Measurements from ENCODE around the gene PRDM12. TPM values are rescaled to one million over a fixed set of nuclear protein-coding genes. Genes with fewer than 3 reads are reported as not detected.

The PRDM12 gene
- total RNA-seq, 1 experiment from 2014 or later: not detected

GRCh38 chr9:130720762-130721161 lies 56.4 kb downstream of the PRDM12 start:
- no peak for DNase-seq (ENCODE audit: low read depth)

GRCh38 chr9:130728721-130729120 lies 64.3 kb downstream of the PRDM12 start:
- peak; percentile 35 for DNase-seq (ENCODE audit: low read depth)

- no peak for DNase-seq (ENCODE audit: low read depth)
Measured at GRCh38 chr9:130729145-130729544, 64.8 kb downstream of the PRDM12 start.

- DNase-seq (ENCODE audit: low read depth): no peak
Measured at GRCh38 chr9:130731355-130731754, 67.0 kb downstream of the PRDM12 start.

GRCh38 chr9:130732136-130732535 lies 67.7 kb downstream of the PRDM12 start:
- DNase-seq (ENCODE audit: low read depth): no peak

Other genes with a start within 250 kb of the PRDM12 start
- 73.1 and 116 TPM in 2 replicates for gene ASS1, start 219.6 kb upstream of the PRDM12 start, total RNA-seq (2014; rRNA removed)
- gene FUBP3, start 85.0 kb upstream of the PRDM12 start, total RNA-seq (2014; rRNA removed): 49.1 and 51.9 TPM in 2 replicates
- 39.3 and 44.0 TPM in 2 replicates for gene EXOSC2, start 29.2 kb downstream of the PRDM12 start, total RNA-seq (2014; rRNA removed)
- gene ABL1, start 170.7 kb downstream of the PRDM12 start, total RNA-seq (2014; rRNA removed): 63.4 and 70.9 TPM in 2 replicates
- not detected in 2 replicates for gene QRFP, start 232.2 kb downstream of the PRDM12 start, total RNA-seq (2014; rRNA removed)

All from LHCN-M2 (cell line).